GM12891 (cell line): Measurements from ENCODE around the gene SLC26A9.
"Not testable (repeated sequence)": the region's sequence is repeated elsewhere in the genome, so short reads cannot be mapped to it uniquely, and the experiment has no call there.

Experiments used
- DNase-seq: peaks from one replicate; pipeline ENCODE4 v3.0.0; 2011; ENCODE audit warnings: low spot score; ENCODE audit not compliant: insufficient read length
- FAIRE-seq: peaks from 2 replicates; lab custom pipeline; 2011; peaks lifted over from hg19 to GRCh38; lab: Jason Lieb, UNC
- PAX5 ChIP-seq: IDR thresholded peaks from 2 replicates; pipeline ENCODE4 v1.6.1; 2011; ENCODE audit warnings: low read length, moderate library complexity, mild to moderate bottlenecking; ENCODE audit not compliant: insufficient read depth, severe bottlenecking
- POLR2A ChIP-seq: IDR thresholded peaks from 2 replicates; pipeline ENCODE4 v1.6.1; 2011; ENCODE audit warnings: low read depth, low read length, control low read depth
- POLR2AphosphoS5 ChIP-seq: IDR thresholded peaks from 2 replicates; pipeline ENCODE4 v1.6.1; 2011; ENCODE audit warnings: low read depth, low read length, control low read depth
- POU2F2 ChIP-seq: IDR thresholded peaks from 2 replicates; pipeline ENCODE4 v1.6.1; 2011; ENCODE audit warnings: low read depth, mild to moderate bottlenecking, control low read depth, low read length, moderate library complexity
- SPI1 ChIP-seq: IDR thresholded peaks from 2 replicates; pipeline ENCODE4 v1.6.1; 2011; ENCODE audit warnings: low read depth, low read length, control low read depth
- TAF1 ChIP-seq: IDR thresholded peaks from 2 replicates; pipeline ENCODE4 v1.6.1; 2011; ENCODE audit warnings: low read depth, low read length, control low read depth

The SLC26A9 gene

DNA sequence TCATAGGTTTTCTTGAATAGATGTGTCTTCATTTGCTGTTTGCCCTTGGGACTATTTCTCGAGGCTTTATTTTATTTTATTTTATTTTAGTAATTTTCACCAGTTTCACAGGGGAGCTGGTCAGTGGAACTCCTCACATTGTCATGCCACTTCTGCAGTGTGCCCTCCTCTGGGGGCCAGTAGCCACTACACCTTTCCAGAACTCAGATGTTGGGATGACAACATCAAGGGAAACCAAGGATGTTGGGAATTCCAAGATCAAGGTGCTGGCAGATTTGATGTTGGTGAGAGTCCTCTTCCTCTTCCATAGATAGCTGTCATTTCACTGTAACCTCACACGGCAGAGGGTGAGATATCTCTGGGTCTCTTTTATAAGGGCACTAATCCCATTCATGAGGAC is 35.5 kb downstream of the SLC26A9 start:
- no peak for DNase-seq
- FAIRE-seq, result no peak
- TF ChIP-seq TAF1 (no peak), PAX5 (no peak), SPI1 (no peak), POLR2AphosphoS5 (no peak), POLR2A (no peak), POU2F2 (no peak)

DNA sequence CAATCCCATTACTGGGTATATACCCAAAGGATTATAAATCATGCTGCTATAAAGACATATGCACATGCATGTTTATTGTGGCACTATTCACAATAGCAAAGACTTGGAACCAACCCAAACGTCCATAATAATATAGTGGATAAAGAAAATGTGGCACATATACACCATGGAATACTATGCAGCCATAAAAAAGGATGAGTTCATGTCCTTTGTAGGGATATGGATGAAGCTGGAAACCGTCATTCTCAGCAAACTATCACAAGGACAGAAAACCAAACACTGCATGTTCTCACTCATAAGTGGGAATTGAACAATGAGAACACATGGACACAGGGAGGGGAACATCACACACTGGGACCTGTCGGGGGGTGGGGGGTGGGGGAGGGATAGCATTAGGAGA is 38.2 kb downstream of the SLC26A9 start:
- not testable (repeated sequence) for FAIRE-seq

DNA sequence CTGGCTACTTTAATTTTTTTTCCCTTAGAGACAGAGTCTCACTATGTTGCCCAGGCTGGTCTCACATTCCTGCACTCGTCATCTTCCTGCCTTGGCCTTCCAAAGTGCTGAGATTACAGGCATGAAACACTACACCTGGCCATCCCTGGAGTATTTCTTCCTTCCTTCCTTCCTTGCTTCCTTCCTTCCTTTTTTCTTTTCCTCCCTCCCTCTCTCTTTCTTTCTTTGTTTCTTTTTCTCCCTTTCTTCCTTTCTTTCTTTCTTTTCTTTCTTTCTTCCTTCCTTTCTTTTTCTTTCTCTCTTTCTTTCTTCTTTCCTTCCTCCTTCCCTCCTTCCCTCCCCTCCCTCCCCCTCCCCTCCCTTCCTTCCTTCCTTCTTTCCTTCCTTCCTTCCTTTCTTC is 46.9 kb downstream of the SLC26A9 start:
- TF ChIP-seq POLR2A (no peak), TAF1 (no peak), SPI1 (no peak), POU2F2 (no peak), POLR2AphosphoS5 (no peak), PAX5 (no peak)
- no peak for FAIRE-seq

More for the DNA sequence above, 38.2 kb downstream of the SLC26A9 start:
- not testable (repeated sequence) for DNase-seq

DNA sequence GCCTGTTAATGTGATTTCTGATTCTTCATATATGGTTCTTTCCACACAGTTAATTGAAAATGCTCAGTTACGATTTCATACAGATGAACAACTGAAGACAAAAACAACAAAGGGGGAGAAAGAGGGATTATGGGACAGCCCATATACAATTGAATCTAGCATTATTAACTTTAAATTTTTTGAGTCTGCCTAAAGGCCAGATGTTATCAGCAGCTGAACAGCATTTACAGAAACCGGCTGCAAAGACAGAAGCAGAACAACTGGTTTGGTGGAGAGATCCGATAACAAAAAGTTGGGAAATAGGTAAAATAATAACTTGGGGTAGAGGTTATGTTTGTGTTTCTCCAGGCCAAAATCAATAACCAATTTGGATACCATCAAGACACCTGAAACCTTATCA is 49.1 kb downstream of the SLC26A9 start:
- DNase-seq, FAIRE-seq: not testable (repeated sequence)

More for the DNA sequence above, 46.9 kb downstream of the SLC26A9 start:
- DNase-seq, result no peak

DNA sequence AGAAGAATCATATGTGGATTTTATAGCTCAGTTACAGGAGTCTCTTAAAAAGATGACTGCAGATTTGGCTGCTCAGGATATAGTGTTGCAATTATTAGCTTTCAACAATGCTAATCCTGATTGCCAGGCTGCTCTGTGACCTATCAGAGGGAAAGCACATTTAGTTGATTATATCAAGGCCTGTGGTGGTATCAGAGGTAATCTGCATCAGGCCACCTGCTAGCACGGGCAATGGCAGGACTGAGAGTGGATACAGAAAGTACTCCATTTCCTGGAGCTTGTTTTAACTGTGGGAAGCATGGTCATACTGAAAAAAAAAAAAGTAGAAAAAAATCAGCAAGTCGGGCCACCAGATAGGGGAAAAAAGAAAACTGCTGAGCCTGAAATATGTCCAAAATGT is 51.1 kb downstream of the SLC26A9 start:
- DNase-seq, FAIRE-seq: not testable (repeated sequence)

DNA sequence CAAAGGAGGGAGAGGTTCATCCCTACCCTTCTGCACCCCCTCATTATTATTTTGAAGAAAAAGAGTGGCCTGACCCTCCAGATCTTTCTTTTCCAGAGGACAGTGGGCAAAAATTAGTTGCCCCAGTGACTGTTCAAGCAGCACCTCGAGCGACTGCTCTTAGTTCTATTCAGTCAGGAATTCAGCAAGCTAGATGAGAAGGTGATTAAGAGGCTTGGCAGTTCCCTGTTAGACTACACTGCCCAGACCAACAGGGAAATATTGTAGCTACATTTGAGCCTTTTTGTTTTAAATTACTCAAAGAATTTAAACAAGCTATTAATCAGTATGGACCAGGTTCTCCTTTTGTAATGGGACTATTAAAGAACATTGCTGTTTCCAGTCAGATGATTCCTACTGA is 51.8 kb downstream of the SLC26A9 start:
- DNase-seq, FAIRE-seq: not testable (repeated sequence)

DNA sequence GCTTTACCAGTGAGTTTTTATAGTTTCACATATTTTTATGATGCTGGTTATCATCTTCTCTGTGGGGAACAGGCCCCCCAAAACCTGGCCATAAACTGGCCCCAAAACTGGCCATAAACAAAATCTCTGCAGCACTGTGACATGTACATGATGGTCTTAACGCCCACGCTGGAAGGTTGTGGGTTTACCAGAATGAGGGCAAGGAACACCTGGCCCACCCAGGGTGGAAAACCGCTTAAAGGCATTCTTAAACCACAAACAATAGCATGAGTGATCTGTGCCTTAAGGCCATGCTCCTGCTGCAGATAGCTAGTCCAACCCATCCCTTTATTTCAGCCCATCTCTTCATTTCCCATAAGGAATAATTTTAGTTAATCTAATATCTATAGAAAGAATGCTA is 52.6 kb downstream of the SLC26A9 start:
- DNase-seq, FAIRE-seq: not testable (repeated sequence)

DNA sequence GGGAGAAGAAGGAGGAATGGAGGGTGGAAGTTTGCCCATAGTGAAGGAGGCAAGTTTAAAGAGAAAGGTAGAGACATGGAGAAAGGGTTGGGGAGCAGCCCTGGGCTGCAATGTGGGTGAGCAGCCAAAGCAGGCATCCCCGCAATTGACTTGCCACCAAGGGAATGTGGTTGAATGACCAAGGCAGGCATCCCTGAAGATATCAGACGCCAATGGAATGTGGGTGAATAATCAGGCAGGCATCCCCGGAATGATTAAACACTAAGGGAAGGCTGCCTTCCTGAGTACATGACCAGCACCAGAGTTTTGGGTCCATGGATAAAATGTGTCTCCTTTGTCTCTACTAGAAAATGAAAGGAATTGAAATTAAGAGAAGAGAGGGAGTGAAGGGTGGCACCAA is 53.5 kb downstream of the SLC26A9 start:
- FAIRE-seq, DNase-seq: not testable (repeated sequence)

DNA sequence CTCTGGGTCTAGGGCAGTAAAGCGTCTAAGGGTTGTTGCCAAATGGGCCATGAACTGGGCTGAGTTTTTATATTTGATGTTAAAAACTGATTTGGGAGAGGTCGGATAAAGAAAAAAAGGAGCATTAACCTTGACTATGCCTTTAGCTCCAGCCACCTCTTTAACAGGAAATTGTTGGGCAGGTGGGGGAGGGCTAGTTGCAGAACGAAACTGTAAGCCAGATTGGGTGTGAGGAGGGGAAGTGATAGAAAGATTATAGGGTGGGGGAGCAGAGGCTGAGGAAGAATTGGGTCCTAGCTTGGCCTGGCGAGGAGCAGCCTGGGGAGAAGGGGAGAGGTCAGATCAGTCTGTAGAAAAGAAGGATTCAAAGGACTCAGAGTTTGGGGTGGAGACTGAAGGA is 54.2 kb downstream of the SLC26A9 start:
- not testable (repeated sequence) for FAIRE-seq, DNase-seq

DNA sequence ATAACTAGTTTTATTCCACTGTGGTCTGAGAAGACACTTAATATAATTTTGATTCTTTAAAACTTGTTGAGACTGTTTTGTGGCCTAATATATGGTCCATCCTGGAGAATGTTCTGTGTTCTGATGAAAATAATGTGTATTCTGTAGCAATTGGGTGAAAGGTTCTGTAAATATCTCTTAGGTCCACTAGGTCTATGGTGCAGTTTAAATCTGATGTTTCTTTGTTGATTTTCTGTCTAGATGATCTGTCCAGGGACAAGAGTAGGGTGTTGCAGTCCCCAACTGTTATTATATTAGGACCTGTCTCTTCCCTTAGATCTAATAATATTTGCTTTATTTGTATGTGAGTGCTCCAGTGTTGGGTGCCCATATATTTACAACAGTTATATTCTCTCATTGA is 59.5 kb downstream of the SLC26A9 start:
- FAIRE-seq (no peak), DNase-seq (no peak)
- TF ChIP-seq SPI1 (no peak), TAF1 (no peak), POU2F2 (no peak), PAX5 (no peak), POLR2A (no peak), POLR2AphosphoS5 (no peak)

DNA sequence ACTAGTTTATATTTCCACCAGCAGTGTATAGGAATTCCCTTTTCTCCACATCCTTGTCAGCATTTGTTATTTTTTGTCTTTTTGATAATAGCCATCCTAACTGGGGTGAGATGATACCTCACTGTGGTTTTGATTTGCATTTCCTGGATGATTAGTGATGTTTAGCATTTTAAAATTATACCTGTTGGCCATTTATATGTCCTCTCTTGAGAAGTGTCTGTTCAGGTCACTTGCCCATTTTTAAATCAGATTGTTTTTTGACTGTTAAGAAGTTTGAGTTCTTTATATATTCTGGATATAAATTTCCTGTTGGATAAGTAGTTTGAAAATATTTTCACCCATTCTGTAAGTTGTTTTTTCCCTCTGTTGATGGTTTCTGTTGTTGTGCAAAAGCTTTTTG is 62.3 kb downstream of the SLC26A9 start:
- DNase-seq, result no peak
- FAIRE-seq, result no peak
- TF ChIP-seq POLR2A (no peak), SPI1 (no peak), POU2F2 (no peak), PAX5 (no peak), TAF1 (no peak), POLR2AphosphoS5 (no peak)

DNA sequence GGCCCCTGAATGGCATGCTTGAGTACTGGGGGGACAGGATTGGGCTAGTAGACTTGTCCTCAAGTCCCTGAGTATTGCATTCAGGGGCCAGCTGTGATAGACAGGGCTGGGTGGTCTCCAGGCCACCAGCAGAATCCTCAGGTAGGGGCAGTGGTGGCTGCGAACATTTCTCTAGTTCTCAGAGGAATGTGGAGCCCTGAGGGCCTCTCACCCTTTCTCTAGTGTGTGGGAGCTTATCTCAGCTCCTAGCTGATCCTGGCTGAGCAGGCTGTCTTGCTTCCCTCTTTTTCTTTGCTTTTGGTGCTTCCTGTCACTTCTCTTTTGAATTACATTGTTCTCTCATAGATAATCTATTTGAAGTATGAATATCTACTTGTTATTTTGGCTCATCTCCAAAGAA is 63.3 kb downstream of the SLC26A9 start:
- FAIRE-seq (no peak), DNase-seq (no peak)
- no peak for TF ChIP-seq PAX5
- TF ChIP-seq SPI1, result no peak
- no peak for TF ChIP-seq TAF1
- TF ChIP-seq POLR2AphosphoS5, result no peak
- no peak for TF ChIP-seq POLR2A
- no peak for TF ChIP-seq POU2F2

DNA sequence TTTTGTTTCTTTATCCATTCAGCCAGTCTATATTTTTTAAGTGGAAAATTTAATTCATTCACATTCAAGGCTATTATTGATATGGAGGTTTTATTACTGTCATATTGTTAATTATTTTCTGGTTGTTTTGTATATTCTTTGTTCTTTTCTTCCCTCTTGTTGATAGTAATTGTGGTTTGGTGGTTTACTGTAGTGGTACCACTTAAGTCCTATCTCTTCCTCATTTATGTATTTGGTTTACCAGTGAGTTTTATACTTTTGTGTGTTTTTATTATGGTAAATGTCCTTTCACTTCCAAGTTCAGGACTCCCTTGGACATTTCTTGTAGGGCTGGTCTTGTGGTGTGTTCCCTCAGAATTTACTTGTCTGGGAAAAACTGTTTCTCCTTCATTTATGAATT is 65.2 kb downstream of the SLC26A9 start:
- no peak for FAIRE-seq
- no peak for TF ChIP-seq POU2F2
- TF ChIP-seq POLR2AphosphoS5, result no peak
- no peak for TF ChIP-seq TAF1
- no peak for TF ChIP-seq SPI1
- no peak for TF ChIP-seq PAX5
- TF ChIP-seq POLR2A, result no peak
- no peak for DNase-seq

DNA sequence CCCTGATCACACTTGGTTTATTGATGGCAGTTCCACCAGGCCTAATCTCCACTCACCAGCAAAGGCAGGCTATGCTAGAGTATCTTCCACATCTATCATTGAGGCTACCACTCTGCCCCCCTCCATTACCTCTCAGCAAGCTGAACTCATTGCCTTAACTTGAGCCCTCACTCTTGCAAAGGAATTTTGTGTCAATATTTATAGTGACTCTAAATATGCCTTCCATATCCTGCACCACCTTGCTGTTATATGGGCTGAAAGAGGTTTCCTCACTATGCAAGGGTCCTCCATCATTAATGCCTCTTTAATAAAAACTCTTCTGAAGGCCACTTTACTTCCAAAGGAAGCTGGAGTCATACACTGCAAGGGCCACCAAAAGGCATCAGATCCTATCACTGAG is 70.1 kb downstream of the SLC26A9 start:
- DNase-seq, FAIRE-seq: not testable (repeated sequence)
